ENCODE measurements around the gene DUSP3.

DNA sequence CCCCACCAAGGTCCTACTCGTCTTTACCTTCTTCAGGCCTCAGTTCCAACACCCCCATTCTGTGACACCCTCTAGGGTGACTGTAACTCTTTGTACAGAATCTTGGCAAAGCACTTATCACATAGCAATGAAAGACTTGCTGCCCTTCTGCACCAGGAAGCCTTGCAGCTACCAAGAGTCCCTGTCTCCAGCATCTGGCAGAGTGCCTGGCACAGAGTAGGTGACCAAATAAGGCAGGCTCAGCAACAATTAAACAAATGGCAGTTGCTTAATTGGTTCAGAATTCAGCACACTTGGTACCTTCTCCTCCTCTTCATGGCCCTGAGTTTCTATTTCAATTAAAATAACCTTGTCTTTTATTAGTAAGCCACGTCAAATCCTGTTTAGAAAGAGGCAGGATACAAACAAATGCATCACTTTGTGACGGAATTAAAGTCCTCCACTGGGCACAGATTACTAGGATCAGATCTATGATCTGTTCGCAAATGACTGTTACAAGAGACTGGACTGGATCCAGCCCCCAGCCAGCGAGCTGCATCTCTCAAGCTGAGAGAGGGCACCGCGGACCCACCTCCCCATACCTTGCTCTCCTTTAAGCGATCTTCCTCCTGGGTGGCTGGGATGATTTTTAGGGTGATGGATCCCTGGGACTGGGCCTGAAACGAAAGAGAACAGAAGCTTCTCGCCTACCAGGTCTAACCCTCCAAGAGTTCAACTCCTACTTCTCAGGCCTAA, 44.7 kb upstream of the DUSP3 start:
- TF ChIP-seq, protein P1, sequence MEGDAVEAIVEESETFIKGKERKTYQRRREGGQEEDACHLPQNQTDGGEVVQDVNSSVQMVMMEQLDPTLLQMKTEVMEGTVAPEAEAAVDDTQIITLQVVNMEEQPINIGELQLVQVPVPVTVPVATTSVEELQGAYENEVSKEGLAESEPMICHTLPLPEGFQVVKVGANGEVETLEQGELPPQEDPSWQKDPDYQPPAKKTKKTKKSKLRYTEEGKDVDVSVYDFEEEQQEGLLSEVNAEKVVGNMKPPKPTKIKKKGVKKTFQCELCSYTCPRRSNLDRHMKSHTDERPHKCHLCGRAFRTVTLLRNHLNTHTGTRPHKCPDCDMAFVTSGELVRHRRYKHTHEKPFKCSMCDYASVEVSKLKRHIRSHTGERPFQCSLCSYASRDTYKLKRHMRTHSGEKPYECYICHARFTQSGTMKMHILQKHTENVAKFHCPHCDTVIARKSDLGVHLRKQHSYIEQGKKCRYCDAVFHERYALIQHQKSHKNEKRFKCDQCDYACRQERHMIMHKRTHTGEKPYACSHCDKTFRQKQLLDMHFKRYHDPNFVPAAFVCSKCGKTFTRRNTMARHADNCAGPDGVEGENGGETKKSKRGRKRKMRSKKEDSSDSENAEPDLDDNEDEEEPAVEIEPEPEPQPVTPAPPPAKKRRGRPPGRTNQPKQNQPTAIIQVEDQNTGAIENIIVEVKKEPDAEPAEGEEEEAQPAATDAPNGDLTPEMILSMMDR (IDR thresholded peaks at IDR 0.05; ENCODE audit: borderline replicate concordance, extremely low read depth, low read length, poor library complexity, severe bottlenecking): no peak
- TF ChIP-seq EZH2 (IDR thresholded peaks at IDR 0.05; ENCODE audit: borderline replicate concordance, low read depth, low read length, severe bottlenecking): no peak

Data from DND-41 (cell line).